Measurements from ENCODE around the gene MOCS1. TPM values are rescaled to one million over a fixed set of nuclear protein-coding genes. Genes with fewer than 3 reads are reported as not detected.

The MOCS1 gene
- total and polyA plus RNA-seq, 2 donors (not counting 1 experiment from before 2014, with no cell fraction given): 0.15 TPM; not detected in 1

DNA sequence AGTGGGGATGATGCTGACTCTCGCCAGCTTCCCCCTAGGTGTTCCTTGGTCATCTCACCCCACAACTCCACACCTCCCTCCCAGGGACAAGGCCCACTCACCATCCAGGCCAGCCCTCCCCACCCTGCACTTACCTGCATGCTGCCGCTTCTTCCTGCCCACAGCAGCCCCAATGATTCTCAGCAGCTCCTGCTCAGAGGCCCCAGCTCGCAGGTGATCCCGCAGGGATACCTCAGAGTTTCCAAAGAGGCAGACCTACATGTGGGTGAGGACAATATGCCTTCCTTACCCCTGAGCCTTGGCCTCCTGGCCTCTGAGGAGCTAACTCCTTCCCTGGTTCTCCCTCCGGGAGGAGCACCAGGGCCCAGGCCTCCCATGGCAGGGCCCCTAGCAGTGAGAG lies 24.6 kb downstream of the MOCS1 start:
- H3K4me3 Mint-ChIP-seq: no peak overlapping the region
- TF ChIP-seq EZH2 (IDR thresholded peaks at IDR 0.05; ENCODE audit: borderline replicate concordance, insufficient read depth, low read depth, low read length, poor library complexity, severe bottlenecking): no peak
- TF ChIP-seq, protein P1, sequence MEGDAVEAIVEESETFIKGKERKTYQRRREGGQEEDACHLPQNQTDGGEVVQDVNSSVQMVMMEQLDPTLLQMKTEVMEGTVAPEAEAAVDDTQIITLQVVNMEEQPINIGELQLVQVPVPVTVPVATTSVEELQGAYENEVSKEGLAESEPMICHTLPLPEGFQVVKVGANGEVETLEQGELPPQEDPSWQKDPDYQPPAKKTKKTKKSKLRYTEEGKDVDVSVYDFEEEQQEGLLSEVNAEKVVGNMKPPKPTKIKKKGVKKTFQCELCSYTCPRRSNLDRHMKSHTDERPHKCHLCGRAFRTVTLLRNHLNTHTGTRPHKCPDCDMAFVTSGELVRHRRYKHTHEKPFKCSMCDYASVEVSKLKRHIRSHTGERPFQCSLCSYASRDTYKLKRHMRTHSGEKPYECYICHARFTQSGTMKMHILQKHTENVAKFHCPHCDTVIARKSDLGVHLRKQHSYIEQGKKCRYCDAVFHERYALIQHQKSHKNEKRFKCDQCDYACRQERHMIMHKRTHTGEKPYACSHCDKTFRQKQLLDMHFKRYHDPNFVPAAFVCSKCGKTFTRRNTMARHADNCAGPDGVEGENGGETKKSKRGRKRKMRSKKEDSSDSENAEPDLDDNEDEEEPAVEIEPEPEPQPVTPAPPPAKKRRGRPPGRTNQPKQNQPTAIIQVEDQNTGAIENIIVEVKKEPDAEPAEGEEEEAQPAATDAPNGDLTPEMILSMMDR (IDR thresholded peaks at IDR 0.05): no peak
- POLR2A ChIA-PET: no interaction called here
- H3K4me2 ChIP-seq (replicated peaks; ENCODE audit: low read depth, low read length, poor library complexity, severe bottlenecking): no peak overlapping the region
- H3K9me3 Mint-ChIP-seq (ENCODE audit: insufficient read depth): no peaks in the 10 kb centered on the region
- peaks cover 6% of the 10 kb centered on the region for H3K27me3 Mint-ChIP-seq
- H3K4me1 ChIP-seq (ENCODE audit: control insufficient read depth in 2 of 2, insufficient read depth in 2 of 2, low read length in 2 of 2): no peaks in the 10 kb centered on the region
- no peak overlapping the region for H2AFZ ChIP-seq (ENCODE audit: insufficient read depth, low read depth, low read length, poor library complexity, severe bottlenecking)
- no peak for DNase-seq
- H3K27ac ChIP-seq (ENCODE audit: low read length in 2 of 2): no peak overlapping the region
- CTCF ChIA-PET: no interaction called here
- H3K4me1 Mint-ChIP-seq: no peaks in the 10 kb centered on the region
- H3K36me3 ChIP-seq (replicated peaks in 1 of 2; ENCODE audit: control extremely low read depth in 1 of 2, control insufficient read depth in 1 of 2, extremely low read depth in 1 of 2, insufficient read depth in 2 of 2, low read length in 1 of 2): no peaks in the 10 kb centered on the region
- H3K79me2 ChIP-seq (ENCODE audit: control insufficient read depth, insufficient read depth, low read length): no peaks in the 10 kb centered on the region
- H4K20me1 ChIP-seq (ENCODE audit: control insufficient read depth, insufficient read depth, low read length, poor library complexity, severe bottlenecking): no peaks in the 10 kb centered on the region
- no peak overlapping the region for H3K4me3 ChIP-seq (ENCODE audit: control extremely low read depth in 1 of 5, extremely low read depth in 1 of 5, insufficient read depth in 1 of 5, low read depth in 2 of 5, low read length in 4 of 5)
- WGBS (ENCODE audit: insufficient coverage): 81% methylated on average over 3 of the region's 5 CpGs
- H3K27me3 ChIP-seq (replicated peaks in 1 of 4; ENCODE audit: control extremely low read depth in 1 of 4, control insufficient read depth in 3 of 4, insufficient read depth in 4 of 4, low read length in 3 of 4): no peaks in the 10 kb centered on the region
- no peaks in the 10 kb centered on the region for H3K9me3 ChIP-seq (ENCODE audit: control extremely low read depth in 1 of 3, control insufficient read depth in 2 of 3, insufficient read depth in 1 of 3, low read length in 2 of 3)
- H3K27ac Mint-ChIP-seq: no peak overlapping the region
- ATAC-seq (ENCODE audit: low read depth): no peak
- intact Hi-C loops (cut with micrococcal nuclease): no loop called here
- H3K9ac ChIP-seq (ENCODE audit: low read length): no peak overlapping the region

DNA sequence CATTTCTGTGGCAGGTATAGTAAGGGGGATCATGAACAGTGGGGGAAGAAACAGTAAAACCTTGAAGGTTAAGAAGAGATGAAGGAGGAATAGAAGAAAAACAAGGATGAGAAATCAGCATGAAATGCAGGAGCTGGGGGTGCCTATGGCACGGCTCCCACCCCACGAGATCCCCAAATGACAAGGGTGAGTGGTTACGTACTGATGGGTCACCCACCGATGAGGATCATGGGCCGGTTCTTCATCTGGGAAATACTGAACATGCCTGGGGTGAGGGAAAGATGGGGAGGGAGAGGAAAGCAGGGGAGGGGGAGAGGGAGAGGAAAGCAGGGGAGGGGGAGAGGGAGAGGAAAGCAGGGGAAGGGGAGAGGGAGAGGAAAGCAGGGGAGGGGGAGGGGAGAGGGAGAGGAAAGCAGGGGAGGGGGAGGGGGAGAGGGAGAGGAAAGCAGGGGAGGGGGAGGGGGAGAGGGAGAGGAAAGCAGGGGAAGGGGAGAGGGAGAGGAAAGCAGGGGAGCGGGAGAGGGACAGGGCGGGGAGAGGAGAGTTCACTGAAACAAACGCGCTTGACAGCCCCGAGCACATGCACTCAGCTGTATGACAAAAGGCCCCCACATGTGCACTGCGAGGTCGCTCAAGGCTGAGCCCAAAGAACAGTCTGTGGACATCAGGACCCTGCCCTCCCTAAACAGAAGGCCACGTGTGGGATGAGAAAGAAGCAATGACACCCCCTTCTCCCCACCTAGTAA lies 25.3 kb downstream of the MOCS1 start:
- no peaks in the 10 kb centered on the region for H3K27me3 ChIP-seq (replicated peaks in 1 of 4; ENCODE audit: control extremely low read depth in 1 of 4, control insufficient read depth in 3 of 4, insufficient read depth in 4 of 4, low read length in 3 of 4)
- Mint-ChIP-seq H3K4me1 (no peaks in the 10 kb centered on the region), H3K27me3 (no peaks in the 10 kb centered on the region), H3K4me3 (no peak overlapping the region), H3K9me3 (ENCODE audit: insufficient read depth) (no peaks in the 10 kb centered on the region), H3K27ac (no peak overlapping the region)
- WGBS (ENCODE audit: insufficient coverage): 93% methylated on average over 13 of the region's 13 CpGs
- no peak overlapping the region for H3K9ac ChIP-seq (ENCODE audit: low read length)
- DNase-seq: no peak
- no peak overlapping the region for H3K4me3 ChIP-seq (ENCODE audit: control extremely low read depth in 1 of 5, extremely low read depth in 1 of 5, insufficient read depth in 1 of 5, low read depth in 2 of 5, low read length in 4 of 5)
- no peaks in the 10 kb centered on the region for H4K20me1 ChIP-seq (ENCODE audit: control insufficient read depth, insufficient read depth, low read length, poor library complexity, severe bottlenecking)
- no peak for ATAC-seq (ENCODE audit: low read depth)
- TF ChIP-seq EZH2 (IDR thresholded peaks at IDR 0.05; ENCODE audit: borderline replicate concordance, insufficient read depth, low read depth, low read length, poor library complexity, severe bottlenecking): no peak
- TF ChIP-seq, protein P1 (IDR thresholded peaks at IDR 0.05): no peak
- H3K4me1 ChIP-seq (ENCODE audit: control insufficient read depth in 2 of 2, insufficient read depth in 2 of 2, low read length in 2 of 2): no peaks in the 10 kb centered on the region
- H3K36me3 ChIP-seq (replicated peaks in 1 of 2; ENCODE audit: control extremely low read depth in 1 of 2, control insufficient read depth in 1 of 2, extremely low read depth in 1 of 2, insufficient read depth in 2 of 2, low read length in 1 of 2): no peaks in the 10 kb centered on the region
- H3K4me2 ChIP-seq (replicated peaks; ENCODE audit: low read depth, low read length, poor library complexity, severe bottlenecking): no peak overlapping the region
- intact Hi-C loops (cut with micrococcal nuclease): no loop called here
- no peak overlapping the region for H3K27ac ChIP-seq (ENCODE audit: low read length in 2 of 2)
- CTCF ChIA-PET: no interaction called here
- no peak overlapping the region for H2AFZ ChIP-seq (ENCODE audit: insufficient read depth, low read depth, low read length, poor library complexity, severe bottlenecking)
- H3K9me3 ChIP-seq (ENCODE audit: control extremely low read depth in 1 of 3, control insufficient read depth in 2 of 3, insufficient read depth in 1 of 3, low read length in 2 of 3): no peaks in the 10 kb centered on the region
- POLR2A ChIA-PET: no interaction called here
- no peaks in the 10 kb centered on the region for H3K79me2 ChIP-seq (ENCODE audit: control insufficient read depth, insufficient read depth, low read length)

Data from B cell (primary cell).